Measurements from ENCODE around the gene MYLK. TPM values are rescaled to one million over a fixed set of nuclear protein-coding genes. Genes with fewer than 3 reads are reported as not detected.

MYLK gene
- polyA plus RNA-seq, 3 donors, result 0.35 to 1.3 (median 0.51) TPM

GRCh38 chr3:123808812-123809211 is 75.3 kb downstream of the MYLK start:
- WGBS (ENCODE audit: insufficient coverage), result no CpG with 5 or more reads among the region's 2 CpGs
- no peak overlapping the region for H2AFZ ChIP-seq (ENCODE audit: insufficient read depth, low read depth, low read length, poor library complexity, severe bottlenecking)
- H3K27ac ChIP-seq (ENCODE audit: low read depth in 1 of 2, low read length in 2 of 2), result no peak overlapping the region
- no peak overlapping the region for H3K9ac ChIP-seq (ENCODE audit: insufficient read depth, low read length, poor library complexity, severe bottlenecking)
- Mint-ChIP-seq H3K36me3 (no peaks in the 10 kb centered on the region), H3K4me3 (no peak overlapping the region), H3K9me3 (peaks cover 0 to 7% (median 0%) of the 10 kb centered on the region in 7 donors), H3K4me1 (peaks cover 2% of the 10 kb centered on the region), H3K27ac (no peak overlapping the region), H3K27me3 (ENCODE audit: low read depth in 3 of 3) (peaks cover 1 to 4% (median 2%) of the 10 kb centered on the region in 3 donors)
- intact Hi-C loops (cut with micrococcal nuclease), result no loop called here
- H3K27me3 ChIP-seq (ENCODE audit: control insufficient read depth in 2 of 2, insufficient read depth in 2 of 2, low read length in 2 of 2), result no peaks in the 10 kb centered on the region
- no peak overlapping the region for H3K4me2 ChIP-seq (replicated peaks; ENCODE audit: extremely low read depth, low read length, poor library complexity, severe bottlenecking)
- H4K20me1 ChIP-seq (ENCODE audit: insufficient read depth, low read length), result no peaks in the 10 kb centered on the region
- H3K4me3 ChIP-seq (replicated peaks in 1 of 3; ENCODE audit: low read depth in 2 of 3, low read length in 3 of 3), result no peak overlapping the region
- H3K4me1 ChIP-seq (ENCODE audit: control insufficient read depth in 1 of 2, insufficient read depth in 2 of 2, low read length in 2 of 2), result no peaks in the 10 kb centered on the region
- no peaks in the 10 kb centered on the region for H3K9me3 ChIP-seq (replicated peaks in 1 of 2; ENCODE audit: control insufficient read depth in 1 of 2, insufficient read depth in 1 of 2, low read length in 2 of 2)
- no peak for DNase-seq
- no peak for TF ChIP-seq CTCF (IDR thresholded peaks at IDR 0.05)
- no peaks in the 10 kb centered on the region for H3K79me2 ChIP-seq (ENCODE audit: insufficient read depth, low read length)
- H3K36me3 ChIP-seq (replicated peaks in 1 of 2; ENCODE audit: control insufficient read depth in 1 of 2, insufficient read depth in 2 of 2, low read length in 2 of 2), result no peaks in the 10 kb centered on the region

DNA sequence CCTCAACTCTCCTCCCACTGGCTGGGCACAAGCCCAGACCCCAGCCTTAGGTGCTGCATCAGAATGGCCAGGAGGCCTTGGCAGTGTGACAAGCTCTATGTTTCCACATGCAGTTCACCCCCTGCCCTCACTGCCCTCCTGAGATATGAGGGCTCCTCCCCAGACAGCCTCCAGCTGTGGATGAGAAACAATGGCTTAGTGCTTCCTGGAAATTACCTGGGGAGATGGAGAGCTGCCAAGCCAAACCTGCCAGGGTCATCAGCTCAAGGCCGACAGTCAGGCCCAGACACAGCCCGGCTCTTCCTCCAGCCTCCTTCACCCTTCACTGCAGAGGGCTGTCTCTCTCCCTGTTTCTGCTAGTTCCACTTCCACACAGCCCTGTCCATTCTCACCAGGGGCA is 76.3 kb downstream of the MYLK start:
- TF ChIP-seq CTCF (IDR thresholded peaks at IDR 0.05), result no peak
- Histone ChIP-seq H3K9me3 (replicated peaks in 1 of 2; ENCODE audit: control insufficient read depth in 1 of 2, insufficient read depth in 1 of 2, low read length in 2 of 2) (no peaks in the 10 kb centered on the region), H3K79me2 (ENCODE audit: insufficient read depth, low read length) (no peaks in the 10 kb centered on the region), H3K9ac (ENCODE audit: insufficient read depth, low read length, poor library complexity, severe bottlenecking) (no peak overlapping the region), H2AFZ (ENCODE audit: insufficient read depth, low read depth, low read length, poor library complexity, severe bottlenecking) (no peak overlapping the region), H3K4me3 (replicated peaks in 1 of 3; ENCODE audit: low read depth in 2 of 3, low read length in 3 of 3) (no peak overlapping the region), H3K4me1 (ENCODE audit: control insufficient read depth in 1 of 2, insufficient read depth in 2 of 2, low read length in 2 of 2) (no peaks in the 10 kb centered on the region), H4K20me1 (ENCODE audit: insufficient read depth, low read length) (no peaks in the 10 kb centered on the region), H3K36me3 (replicated peaks in 1 of 2; ENCODE audit: control insufficient read depth in 1 of 2, insufficient read depth in 2 of 2, low read length in 2 of 2) (no peaks in the 10 kb centered on the region), H3K27ac (ENCODE audit: low read depth in 1 of 2, low read length in 2 of 2) (no peak overlapping the region), H3K4me2 (replicated peaks; ENCODE audit: extremely low read depth, low read length, poor library complexity, severe bottlenecking) (no peak overlapping the region), H3K27me3 (ENCODE audit: control insufficient read depth in 2 of 2, insufficient read depth in 2 of 2, low read length in 2 of 2) (no peaks in the 10 kb centered on the region)
- intact Hi-C loops (cut with micrococcal nuclease), result no loop called here
- Mint-ChIP-seq H3K9me3 (peaks cover 0 to 3% (median 0%) of the 10 kb centered on the region in 7 donors), H3K36me3 (no peaks in the 10 kb centered on the region), H3K27ac (no peak overlapping the region), H3K4me3 (no peak overlapping the region), H3K4me1 (peaks cover 2% of the 10 kb centered on the region), H3K27me3 (ENCODE audit: low read depth in 3 of 3) (peaks cover 0 to 1% (median 0%) of the 10 kb centered on the region in 3 donors)
- DNase-seq, result no peak
- WGBS (ENCODE audit: insufficient coverage), result 100% methylated on average over 2 of the region's 2 CpGs

All from CD14-positive monocyte (primary cell).